ENCODE results near the gene CCDC183.

CCDC183 gene

DNA sequence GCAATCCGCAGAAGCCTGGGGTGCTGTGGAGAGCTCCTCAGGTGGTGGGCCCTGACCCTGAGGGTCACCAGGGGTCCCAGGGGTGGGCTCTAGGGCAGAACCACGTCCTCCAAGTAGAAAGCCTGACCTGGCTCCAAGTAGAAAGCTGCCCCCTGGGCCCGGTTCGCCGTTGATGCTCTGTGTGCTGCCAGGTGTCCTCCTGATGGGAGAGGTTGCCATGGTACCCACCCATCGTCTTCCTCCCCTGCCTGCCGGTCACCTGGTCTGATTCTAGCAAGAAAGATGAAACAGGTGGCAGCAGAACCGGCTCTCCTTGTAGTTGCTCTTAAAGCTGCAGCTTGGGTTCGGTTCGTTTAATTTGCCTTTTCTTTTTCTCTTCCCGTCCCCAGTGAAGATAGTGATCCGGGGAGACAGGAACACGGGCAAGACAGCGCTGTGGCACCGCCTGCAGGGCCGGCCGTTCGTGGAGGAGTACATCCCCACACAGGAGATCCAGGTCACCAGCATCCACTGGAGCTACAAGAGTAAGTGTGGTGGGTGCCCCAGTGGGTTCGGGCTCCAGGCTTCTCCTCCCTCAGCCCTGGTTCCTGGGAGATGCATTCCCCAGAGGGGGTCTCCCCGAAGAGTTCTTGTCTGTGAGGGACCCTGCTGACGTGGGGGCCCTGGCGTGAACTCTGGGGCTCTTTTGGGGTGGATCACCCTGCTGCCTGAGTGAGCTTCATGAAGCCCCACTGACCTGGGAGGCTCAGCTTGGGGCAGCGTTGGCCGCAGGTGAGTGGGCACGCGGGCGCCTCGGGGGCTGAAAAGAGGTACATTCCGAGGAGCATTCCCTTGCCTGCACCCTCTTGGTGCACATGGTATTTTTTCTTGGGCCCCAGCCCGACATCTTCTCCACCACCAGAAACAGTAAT is 27.3 kb downstream of the CCDC183 start:
- Histone ChIP-seq H3K4me3 (ENCODE audit: low read depth in 1 of 2, low read length in 2 of 2) (no peak overlapping the region), H3K36me3 (ENCODE audit: control insufficient read depth in 1 of 2, insufficient read depth in 2 of 2, low read length in 2 of 2) (peaks cover 0 to 47% of the 10 kb centered on the region in 2 donors)

DNA sequence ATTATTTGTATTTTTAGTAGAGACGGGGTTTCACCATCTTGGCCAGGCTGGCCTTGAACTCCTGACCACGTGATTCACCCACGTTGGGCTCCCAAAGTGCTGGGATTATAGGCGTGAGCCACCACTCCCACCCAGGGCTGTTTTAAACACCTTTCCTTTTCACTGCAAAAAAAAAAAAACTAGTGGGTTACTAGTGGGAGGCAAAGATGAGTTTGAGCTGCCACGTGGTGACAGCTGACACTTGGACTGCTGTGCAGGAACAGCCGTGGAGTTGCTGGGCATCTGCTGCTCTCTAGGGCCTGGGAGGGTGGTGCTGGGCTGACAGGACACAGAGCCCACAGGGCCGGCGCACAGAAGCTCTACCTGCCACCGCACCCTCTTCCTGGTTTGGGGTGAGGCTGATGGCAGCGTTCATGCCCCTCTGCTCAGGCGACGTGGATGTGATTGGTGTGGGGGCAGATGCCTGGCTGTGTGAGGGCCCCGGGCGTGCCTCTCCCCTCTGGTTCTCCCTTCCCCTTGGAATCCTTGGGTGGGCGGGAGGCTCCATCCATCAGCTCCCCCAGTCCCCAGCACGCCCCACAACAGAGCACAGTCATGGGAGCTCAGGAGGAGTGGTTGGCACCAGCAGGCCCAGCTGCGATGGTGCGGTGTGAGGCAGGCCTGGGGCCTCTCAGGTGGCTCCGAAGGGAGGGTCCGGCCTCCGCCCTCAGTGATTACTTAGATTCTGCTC is 28.5 kb downstream of the CCDC183 start:
- Histone ChIP-seq H3K4me3 (ENCODE audit: low read depth in 1 of 2, low read length in 2 of 2) (no peak overlapping the region), H3K36me3 (ENCODE audit: control insufficient read depth in 1 of 2, insufficient read depth in 2 of 2, low read length in 2 of 2) (peaks cover 11 to 59% of the 10 kb centered on the region in 2 donors), H3K9me3 (ENCODE audit: control insufficient read depth in 1 of 2, low read length in 2 of 2) (no peaks in the 10 kb centered on the region), H3K4me1 (ENCODE audit: control insufficient read depth in 1 of 2, insufficient read depth in 2 of 2, low read length in 2 of 2) (peaks cover 0 to 7% of the 10 kb centered on the region in 2 donors), H3K27ac (ENCODE audit: low read length) (no peak overlapping the region), H3K27me3 (ENCODE audit: low read depth, low read length) (no peaks in the 10 kb centered on the region)

More for the DNA sequence above, 27.3 kb downstream of the CCDC183 start:
- Histone ChIP-seq H3K4me1 (ENCODE audit: control insufficient read depth in 1 of 2, insufficient read depth in 2 of 2, low read length in 2 of 2) (peaks cover 0 to 7% of the 10 kb centered on the region in 2 donors), H3K27me3 (ENCODE audit: low read depth, low read length) (no peaks in the 10 kb centered on the region), H3K27ac (ENCODE audit: low read length) (no peak overlapping the region), H3K9me3 (ENCODE audit: control insufficient read depth in 1 of 2, low read length in 2 of 2) (no peaks in the 10 kb centered on the region)

DNA sequence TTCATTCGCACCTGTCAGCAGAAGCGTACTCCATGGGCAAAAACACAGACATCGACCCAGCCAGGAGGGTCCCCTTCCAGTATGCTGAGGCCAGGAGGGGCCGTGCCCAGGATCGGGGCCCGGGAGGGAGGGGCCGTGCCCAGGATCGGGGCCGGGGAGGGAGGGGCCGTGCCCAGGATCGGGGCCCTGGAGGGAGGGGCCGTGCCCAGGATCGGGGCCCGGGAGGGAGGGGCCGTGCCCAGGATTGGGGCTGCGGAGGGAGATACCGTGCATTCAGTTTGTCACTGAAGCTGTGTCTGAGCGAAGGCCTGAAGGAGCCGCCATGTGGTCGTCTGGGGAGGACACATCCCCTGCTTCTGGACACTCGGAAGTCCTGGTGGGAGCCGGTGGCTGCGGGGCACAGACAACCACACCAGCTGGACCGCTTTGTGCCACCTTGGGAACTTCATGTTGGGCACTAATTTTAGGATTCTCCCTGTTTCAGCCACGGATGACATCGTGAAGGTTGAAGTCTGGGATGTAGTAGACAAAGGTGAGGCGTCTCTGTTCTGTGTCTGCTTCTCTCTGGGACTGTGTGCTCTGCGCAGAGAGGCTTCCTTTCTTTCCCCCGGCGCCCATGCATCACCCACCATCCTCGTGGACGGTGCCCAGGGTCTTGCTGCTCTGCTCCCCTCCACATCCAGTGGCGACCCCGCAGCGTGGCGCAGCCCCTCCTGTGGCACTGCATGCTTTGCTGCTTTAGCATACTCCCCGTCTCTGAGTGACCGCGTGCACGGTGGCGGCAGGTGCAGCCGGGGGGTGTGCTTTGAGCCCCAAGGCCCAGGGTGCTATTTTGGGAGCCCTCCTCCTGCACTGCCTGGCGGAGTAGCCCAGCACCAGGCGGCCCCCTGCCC is 29.4 kb downstream of the CCDC183 start:
- Histone ChIP-seq H3K27me3 (ENCODE audit: low read depth, low read length) (no peaks in the 10 kb centered on the region), H3K4me3 (ENCODE audit: low read depth in 1 of 2, low read length in 2 of 2) (no peak overlapping the region), H3K9me3 (ENCODE audit: control insufficient read depth in 1 of 2, low read length in 2 of 2) (no peaks in the 10 kb centered on the region), H3K27ac (ENCODE audit: low read length) (no peak overlapping the region), H3K36me3 (ENCODE audit: control insufficient read depth in 1 of 2, insufficient read depth in 2 of 2, low read length in 2 of 2) (peaks cover 13 to 68% of the 10 kb centered on the region in 2 donors), H3K4me1 (ENCODE audit: control insufficient read depth in 1 of 2, insufficient read depth in 2 of 2, low read length in 2 of 2) (peaks cover 0 to 7% of the 10 kb centered on the region in 2 donors)

DNA sequence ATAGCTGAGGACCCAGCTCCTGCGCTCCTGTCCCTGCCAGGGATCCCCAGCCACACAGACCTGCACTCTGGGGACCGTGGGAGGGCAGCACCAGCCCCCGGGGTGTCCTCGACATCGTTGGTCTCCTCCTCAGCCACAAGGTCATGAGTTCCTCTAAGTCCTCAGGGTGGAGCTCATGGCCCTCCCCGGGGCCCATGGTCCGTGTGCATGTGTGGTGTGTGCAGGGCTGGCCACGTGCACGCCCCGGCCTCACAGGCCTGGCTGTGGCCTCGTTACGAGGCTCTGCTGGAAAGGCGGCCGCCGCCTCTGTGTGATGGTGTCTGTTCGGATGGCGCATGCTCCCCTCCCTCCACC is 30.0 kb downstream of the CCDC183 start:
- H3K4me3 ChIP-seq (ENCODE audit: low read depth in 1 of 2, low read length in 2 of 2) = no peak overlapping the region
- peaks cover 0 to 1% of the 10 kb centered on the region in 2 donors for H3K4me1 ChIP-seq (ENCODE audit: control insufficient read depth in 1 of 2, insufficient read depth in 2 of 2, low read length in 2 of 2)
- H3K36me3 ChIP-seq (ENCODE audit: control insufficient read depth in 1 of 2, insufficient read depth in 2 of 2, low read length in 2 of 2) = peaks cover 13 to 74% of the 10 kb centered on the region in 2 donors
- H3K27ac ChIP-seq (ENCODE audit: low read length) = no peak overlapping the region
- H3K9me3 ChIP-seq (ENCODE audit: control insufficient read depth in 1 of 2, low read length in 2 of 2) = no peaks in the 10 kb centered on the region
- no peaks in the 10 kb centered on the region for H3K27me3 ChIP-seq (ENCODE audit: low read depth, low read length)

DNA sequence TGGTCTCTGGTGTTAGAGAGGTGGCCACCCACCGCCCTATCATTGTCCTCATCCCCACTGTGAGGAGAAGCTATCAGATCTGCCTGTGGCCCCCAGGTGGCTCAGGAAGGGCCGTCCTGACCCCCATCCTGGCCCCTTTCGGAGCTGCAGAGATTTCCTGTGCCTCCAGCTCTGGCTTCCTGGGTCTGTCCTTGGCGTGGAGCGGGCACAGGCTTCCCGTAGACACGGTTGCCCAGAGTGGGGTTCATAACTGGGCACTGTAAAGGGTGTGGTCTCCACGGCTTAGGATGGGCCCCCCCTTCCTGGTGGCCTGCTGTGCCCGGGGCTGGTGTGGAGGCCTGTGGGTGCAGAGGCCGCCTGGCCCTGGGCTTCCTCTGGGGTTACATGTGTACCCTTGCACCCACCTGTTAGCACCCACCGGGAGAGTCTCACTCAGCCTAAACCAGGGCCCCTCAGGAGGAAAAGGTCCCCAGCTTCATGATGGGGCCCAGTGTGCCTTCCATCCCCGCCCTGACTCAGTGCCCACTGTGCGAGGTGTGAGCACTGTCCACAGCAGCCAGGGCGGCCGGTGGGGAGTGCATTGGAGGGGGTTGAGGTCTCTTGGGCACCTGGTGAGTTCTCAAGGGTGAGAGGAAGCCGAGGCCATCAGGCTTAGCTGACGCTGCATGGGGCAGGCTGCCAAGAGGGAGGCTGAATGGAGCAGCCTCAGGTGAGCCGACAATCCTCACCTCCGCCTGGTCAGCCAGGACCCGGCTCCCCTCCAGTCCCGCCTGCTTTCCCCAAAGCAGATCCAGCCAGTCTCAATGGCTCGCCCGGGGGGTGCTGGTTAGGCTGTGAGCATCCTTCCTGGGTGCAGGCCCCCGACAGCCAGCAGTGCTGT is 30.8 kb downstream of the CCDC183 start:
- no peak overlapping the region for H3K4me3 ChIP-seq (ENCODE audit: low read depth in 1 of 2, low read length in 2 of 2)
- no peaks in the 10 kb centered on the region for H3K27me3 ChIP-seq (ENCODE audit: low read depth, low read length)
- H3K36me3 ChIP-seq (ENCODE audit: control insufficient read depth in 1 of 2, insufficient read depth in 2 of 2, low read length in 2 of 2) = peaks cover 13 to 80% of the 10 kb centered on the region in 2 donors
- H3K4me1 ChIP-seq (ENCODE audit: control insufficient read depth in 1 of 2, insufficient read depth in 2 of 2, low read length in 2 of 2) = no peaks in the 10 kb centered on the region
- H3K9me3 ChIP-seq (ENCODE audit: control insufficient read depth in 1 of 2, low read length in 2 of 2) = no peaks in the 10 kb centered on the region
- no peak overlapping the region for H3K27ac ChIP-seq (ENCODE audit: low read length)

DNA sequence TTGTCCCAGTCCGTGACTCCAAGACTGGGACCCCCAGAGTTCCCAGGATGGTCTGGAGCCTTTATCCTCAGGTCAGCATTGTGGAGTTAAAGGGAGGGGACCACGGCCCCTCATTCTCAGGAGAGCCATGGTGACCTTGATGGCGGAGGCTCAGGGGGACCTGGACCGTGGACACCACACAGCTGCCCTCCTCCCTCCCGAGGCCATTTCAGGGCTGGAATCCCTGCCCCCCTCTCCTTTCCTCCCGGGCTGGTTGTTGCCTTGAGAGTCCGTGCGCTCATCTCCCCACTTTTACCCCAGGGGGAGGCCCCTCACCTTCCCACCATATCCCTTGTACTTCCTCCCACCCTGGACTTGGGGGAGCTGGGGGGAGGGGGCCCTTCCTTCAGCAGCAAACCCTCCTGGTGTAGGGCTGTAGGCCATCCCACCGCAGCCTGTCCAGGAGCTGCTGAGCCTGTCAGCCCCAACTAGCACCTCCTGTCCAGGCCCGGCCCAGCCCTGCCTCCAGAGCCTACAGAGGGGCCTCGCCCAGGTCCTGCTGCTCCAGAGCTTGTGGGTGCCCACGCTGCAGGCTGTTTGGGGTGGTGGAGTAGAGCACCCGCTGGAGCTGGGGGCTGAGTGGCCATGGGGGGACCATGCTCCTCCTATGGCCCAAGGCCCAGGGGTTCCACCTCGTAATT is 31.8 kb downstream of the CCDC183 start:
- Histone ChIP-seq H3K27ac (ENCODE audit: low read length) (no peak overlapping the region), H3K36me3 (ENCODE audit: control insufficient read depth in 1 of 2, insufficient read depth in 2 of 2, low read length in 2 of 2) (peaks cover 13 to 90% of the 10 kb centered on the region in 2 donors), H3K27me3 (ENCODE audit: low read depth, low read length) (no peaks in the 10 kb centered on the region), H3K4me1 (ENCODE audit: control insufficient read depth in 1 of 2, insufficient read depth in 2 of 2, low read length in 2 of 2) (no peaks in the 10 kb centered on the region), H3K9me3 (ENCODE audit: control insufficient read depth in 1 of 2, low read length in 2 of 2) (no peaks in the 10 kb centered on the region), H3K4me3 (ENCODE audit: low read depth in 1 of 2, low read length in 2 of 2) (no peak overlapping the region)

DNA sequence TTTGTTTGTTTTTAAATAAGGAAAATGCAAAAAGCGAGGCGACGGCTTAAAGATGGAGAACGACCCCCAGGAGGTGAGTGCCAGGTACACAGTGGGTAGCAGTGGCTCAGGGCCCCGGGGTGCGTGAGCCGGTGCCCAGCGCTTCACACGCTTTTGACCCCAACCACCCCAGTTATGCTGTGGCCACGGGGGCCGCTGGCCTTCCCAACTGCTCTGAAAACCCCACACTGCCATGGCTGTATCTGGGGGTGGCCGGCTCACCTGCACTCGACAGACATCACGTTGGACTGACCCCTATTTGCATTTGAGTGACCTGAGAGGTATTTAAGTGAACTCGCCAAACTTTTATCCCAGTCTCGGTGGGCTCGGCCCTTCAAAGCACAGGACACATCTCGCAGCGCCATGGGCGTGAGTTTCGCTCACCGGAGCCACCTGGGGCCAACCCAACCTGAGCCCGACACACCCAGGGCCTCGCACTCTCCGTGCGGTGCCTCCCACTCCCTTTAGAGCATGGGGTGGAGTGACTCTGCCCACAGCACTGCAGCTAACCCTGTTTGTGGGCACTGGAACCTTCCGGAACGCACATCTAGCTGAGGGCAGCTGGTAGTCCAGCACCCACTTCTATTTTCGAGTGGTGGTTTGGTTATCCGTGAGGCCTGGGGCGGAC is 32.5 kb downstream of the CCDC183 start:
- H3K27me3 ChIP-seq (ENCODE audit: low read depth, low read length) = no peaks in the 10 kb centered on the region
- H3K4me1 ChIP-seq (ENCODE audit: control insufficient read depth in 1 of 2, insufficient read depth in 2 of 2, low read length in 2 of 2) = no peaks in the 10 kb centered on the region
- no peak overlapping the region for H3K4me3 ChIP-seq (ENCODE audit: low read depth in 1 of 2, low read length in 2 of 2)
- H3K36me3 ChIP-seq (ENCODE audit: control insufficient read depth in 1 of 2, insufficient read depth in 2 of 2, low read length in 2 of 2) = peaks cover 13 to 88% of the 10 kb centered on the region in 2 donors
- H3K27ac ChIP-seq (ENCODE audit: low read length) = no peak overlapping the region
- no peaks in the 10 kb centered on the region for H3K9me3 ChIP-seq (ENCODE audit: control insufficient read depth in 1 of 2, low read length in 2 of 2)

DNA sequence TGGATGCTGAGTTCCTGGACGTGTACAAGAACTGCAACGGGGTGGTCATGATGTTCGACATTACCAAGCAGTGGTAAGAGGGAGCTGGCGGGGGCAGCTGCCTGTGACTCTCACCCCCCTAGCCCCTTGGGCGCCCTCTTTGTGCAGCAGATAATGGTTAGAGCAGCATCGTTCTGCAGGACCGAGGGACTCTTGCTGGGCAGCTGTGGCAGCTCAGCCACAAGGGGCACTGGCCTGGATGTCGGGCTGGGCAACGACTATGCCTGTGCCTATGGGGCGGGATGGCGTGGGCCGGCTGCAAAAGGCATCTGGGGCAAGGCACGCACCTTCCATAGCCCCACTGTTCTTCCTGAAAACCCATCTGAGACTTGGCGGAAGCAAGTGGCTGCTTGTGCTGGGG is 33.3 kb downstream of the CCDC183 start:
- Histone ChIP-seq H3K9me3 (ENCODE audit: control insufficient read depth in 1 of 2, low read length in 2 of 2) (no peaks in the 10 kb centered on the region), H3K36me3 (ENCODE audit: control insufficient read depth in 1 of 2, insufficient read depth in 2 of 2, low read length in 2 of 2) (peaks cover 13 to 83% of the 10 kb centered on the region in 2 donors), H3K4me3 (ENCODE audit: low read depth in 1 of 2, low read length in 2 of 2) (no peak overlapping the region), H3K27ac (ENCODE audit: low read length) (no peak overlapping the region), H3K27me3 (ENCODE audit: low read depth, low read length) (no peaks in the 10 kb centered on the region), H3K4me1 (ENCODE audit: control insufficient read depth in 1 of 2, insufficient read depth in 2 of 2, low read length in 2 of 2) (no peaks in the 10 kb centered on the region)

DNA sequence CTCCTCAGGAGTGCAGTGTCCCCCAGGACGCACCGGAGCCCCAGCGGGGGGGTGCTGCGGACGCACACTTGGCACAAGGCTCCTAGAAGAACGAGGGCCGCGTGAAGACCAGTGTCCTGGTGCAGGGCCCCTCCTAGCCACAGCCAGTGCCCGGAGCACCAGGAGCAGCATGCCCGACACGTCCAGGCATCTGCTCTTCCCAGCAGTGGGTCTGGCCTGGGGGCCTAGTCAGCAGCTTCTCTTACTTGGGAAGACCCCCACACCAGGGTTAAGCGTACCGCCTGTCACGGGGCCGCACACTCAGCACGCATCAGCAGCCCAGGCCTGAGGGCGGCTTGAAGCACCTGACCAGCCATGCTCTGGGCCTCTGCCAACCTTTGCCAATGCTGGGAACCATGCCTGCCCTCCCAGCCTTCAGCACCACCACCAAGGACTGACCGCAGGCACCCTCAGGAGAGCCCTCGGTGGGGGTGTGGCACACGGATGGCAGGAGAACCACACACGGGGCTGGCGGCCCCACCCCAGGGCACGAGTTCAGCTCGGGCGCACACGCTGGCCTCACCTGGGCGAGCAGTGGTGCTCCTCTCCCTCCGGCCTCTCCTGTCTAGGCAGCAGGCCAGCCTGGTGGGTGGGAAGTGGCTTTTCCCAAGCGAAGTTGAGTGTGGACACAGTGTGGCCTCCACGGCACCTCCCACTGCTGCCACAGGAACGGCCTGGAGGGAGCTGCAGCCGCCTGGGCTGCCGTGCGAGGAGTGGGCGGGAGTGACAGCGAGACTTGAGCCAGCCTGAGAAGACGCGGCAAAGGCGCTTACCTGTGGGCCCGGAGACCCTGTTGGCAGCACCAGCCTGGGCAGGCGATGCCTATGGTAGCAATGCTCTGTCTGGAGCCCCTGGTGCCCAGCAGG is 34.1 kb downstream of the CCDC183 start:
- Histone ChIP-seq H3K27ac (ENCODE audit: low read length) (no peak overlapping the region), H3K27me3 (ENCODE audit: low read depth, low read length) (no peaks in the 10 kb centered on the region), H3K4me3 (ENCODE audit: low read depth in 1 of 2, low read length in 2 of 2) (no peak overlapping the region), H3K4me1 (ENCODE audit: control insufficient read depth in 1 of 2, insufficient read depth in 2 of 2, low read length in 2 of 2) (no peaks in the 10 kb centered on the region), H3K36me3 (ENCODE audit: control insufficient read depth in 1 of 2, insufficient read depth in 2 of 2, low read length in 2 of 2) (peaks cover 13 to 77% of the 10 kb centered on the region in 2 donors), H3K9me3 (ENCODE audit: control insufficient read depth in 1 of 2, low read length in 2 of 2) (no peaks in the 10 kb centered on the region)
